Fibroblast of skin of right biceps (primary cell): ENCODE data around the gene CC2D2A.

Source experiments
- DNase-seq: peaks from one replicate; pipeline ENCODE4 v3.0.0-alpha.2; 2013

The CC2D2A gene

DNA sequence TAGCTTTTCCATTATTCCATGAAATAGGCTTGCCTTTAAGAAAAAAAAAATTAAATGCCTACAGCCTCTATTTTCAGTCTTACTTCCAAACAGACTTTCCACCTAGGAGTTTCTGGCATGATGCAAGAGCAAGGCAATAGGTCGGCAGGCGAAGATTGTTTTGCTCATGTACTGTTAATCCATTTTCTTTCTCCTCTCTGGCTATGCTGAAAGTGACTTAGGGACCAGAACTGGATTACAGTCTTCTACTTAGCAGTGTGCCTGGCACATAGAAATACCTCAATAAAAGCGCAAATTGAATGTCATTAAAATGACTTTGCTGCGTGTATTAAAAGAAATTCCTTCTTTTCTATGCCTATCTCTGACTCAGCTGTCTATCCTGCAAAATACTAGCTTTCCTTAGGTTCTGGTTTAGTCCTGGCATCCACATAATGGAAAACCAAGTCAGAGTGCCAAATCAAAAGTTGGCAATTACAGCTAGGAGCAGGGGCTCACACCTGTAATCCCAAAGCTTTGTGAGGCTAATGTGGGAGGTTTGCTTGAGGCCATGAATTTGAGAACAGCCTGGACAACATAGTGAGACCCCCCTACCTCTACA is 51.9 kb downstream of the CC2D2A start:
- DNase-seq = peak; percentile 35

DNA sequence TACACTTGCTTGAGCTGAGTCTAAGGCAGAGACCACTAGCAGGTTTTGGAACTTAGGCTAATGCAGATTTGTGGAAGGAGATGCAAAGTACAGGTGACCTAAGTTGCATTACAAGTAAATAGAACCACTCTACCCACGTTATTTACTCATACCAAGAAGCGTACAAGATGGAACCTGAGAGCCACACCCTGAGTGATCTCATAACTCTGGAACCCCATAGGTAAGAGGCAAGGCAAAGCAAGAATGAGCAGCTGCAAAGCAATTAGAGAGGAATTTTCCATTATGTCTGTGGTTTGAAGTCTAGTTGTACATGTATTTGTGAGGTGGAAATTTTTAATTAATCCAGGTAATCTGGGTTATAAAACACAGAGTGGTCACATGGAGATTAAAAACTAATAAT is 55.4 kb downstream of the CC2D2A start:
- DNase-seq = no peak

DNA sequence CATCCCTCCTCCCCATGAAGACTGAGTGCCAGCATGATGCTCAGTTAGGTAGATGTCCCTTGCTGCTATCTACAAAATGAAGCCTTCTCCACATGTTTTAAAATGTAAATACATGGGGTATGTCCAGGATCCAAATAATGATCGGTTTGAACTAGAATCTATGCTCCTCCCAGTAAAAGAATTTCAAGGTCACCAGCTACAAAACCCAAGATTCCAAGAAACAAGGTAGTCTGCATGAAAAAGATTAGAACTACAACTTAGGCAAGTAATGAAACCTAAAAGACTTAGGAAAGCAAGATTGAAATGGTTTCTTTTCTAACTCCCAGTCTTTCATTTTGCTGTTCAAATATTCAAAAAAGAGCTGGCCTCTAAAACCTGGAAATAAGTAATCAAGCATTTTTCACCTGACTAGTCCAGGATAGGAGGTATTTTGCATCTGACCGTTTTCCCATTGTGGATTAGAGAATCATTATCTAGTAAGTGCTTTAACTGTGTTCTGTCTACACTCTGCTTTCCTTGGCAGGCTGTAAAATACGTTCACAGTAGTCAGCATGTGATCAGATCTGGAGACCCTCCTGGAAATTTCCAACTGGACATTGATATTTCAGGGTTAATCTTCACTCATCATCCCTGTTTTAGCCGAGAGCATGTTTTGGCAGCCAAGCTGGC is 57.4 kb downstream of the CC2D2A start:
- no peak for DNase-seq

DNA sequence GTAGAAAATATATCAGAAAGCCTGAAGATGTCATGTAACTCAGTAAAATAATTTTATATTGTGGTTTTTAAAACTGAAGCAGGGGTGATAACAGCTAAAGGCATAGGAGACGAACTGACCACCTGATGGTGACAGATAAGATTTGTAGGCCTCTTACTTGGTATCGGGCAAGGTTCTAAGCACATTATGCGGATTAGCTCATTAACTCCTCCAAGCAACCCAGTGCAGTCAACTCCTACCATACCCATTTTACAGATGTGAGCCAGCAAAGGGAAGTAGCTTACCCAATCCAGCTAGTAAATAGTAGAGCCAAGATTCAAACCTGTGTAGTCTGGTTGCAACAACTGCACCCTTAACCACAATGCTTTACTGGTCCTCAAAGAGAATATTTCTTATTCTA is 62.1 kb downstream of the CC2D2A start:
- DNase-seq = no peak

DNA sequence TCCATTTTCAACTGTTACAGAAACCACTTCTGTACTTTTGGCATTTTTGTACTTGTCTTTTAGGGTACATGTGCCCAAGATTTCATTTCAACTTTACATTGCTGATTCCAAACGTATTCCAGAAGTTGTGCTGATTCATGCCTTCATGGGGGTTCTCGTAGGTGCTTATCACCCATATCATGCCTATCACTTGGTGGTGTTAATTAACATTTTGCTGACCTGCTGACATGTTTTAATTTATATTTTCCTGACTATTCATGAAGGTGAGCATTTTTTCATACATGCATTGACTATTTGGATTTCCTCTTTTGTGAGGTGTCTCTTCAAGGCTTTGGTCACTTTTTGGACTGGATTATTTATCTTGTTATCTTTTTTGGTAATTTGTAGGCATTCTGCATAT is 64.1 kb downstream of the CC2D2A start:
- no peak for DNase-seq

DNA sequence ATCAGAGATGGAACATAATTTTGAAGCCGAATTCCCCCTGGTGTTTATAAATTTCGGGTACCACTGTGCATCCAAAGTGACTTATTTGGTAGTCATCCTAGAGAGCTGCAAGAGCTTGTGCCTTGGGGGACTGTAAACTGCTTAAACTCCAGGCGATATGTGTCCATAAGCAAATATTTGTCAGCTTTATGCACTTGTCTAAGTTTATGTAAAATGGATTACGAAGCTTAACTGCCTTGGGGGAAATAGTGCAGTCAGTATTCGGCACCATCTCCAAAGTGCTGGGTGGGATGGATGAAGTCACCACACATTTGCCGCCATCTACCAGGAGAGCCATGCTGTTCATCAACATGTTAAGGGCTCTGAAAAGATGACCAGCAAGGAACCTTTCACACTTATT is 65.9 kb downstream of the CC2D2A start:
- no peak for DNase-seq

DNA sequence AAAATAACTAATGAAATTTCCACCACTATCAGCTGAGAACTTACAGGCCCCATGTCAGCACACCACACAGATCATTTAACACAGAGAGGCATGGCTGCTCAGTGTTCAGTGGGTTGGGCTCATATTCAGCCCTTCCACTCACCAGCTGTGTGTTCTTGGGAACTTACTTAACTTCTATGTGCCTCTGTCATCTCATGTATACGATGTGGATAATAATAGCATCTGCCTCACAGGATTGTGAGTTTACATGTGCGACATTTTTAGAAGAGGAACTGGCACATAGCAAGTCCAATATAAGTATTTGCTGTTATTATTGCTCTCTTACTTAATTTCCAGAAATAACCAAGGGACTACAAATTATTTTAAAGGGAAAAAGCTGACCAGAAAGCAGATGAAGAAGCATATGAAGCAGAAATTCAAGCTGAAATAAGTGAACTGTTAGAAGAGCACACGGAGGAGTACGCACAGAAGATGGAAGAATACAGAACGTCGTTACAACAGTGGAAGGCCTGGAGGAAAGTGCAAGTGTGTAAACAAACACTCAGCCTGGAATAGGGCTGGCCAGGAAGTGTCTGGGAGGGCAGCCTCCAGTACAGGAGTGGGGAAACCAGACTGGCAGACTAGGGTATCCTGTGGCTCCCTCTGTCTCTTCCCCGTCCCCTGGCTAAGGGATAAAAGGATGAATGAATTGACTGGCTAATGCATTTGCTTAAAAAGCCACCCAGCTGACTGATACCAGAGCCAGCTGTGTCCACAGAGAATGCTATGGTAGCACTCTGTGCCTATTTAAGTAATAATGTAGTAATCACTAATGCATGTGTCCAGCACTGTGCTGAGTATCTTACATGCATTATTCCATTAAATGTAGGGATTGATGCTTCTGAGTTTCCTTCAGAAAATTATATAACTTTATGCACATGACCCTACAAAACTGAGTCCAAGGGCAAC is 67.1 kb downstream of the CC2D2A start:
- no peak for DNase-seq

DNA sequence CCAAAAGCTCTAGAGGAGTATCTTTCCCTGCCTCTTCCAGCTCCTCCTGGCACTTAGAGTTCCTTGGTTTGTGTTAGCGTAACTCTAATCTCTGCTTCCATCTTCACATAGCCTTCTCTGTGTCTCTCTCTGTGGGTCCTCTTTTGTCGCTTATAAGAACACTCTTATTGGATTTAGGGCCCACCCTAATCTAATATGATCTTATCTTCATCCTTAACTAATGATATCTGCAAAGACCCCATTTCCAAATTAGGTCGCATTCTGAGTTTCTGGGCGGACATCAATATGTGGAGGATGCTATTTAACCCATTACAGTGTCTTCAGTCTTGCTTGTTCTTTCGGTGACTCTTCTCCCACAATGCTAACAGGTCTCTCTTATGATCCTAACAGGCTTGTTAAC is 72.3 kb downstream of the CC2D2A start:
- no peak for DNase-seq

DNA sequence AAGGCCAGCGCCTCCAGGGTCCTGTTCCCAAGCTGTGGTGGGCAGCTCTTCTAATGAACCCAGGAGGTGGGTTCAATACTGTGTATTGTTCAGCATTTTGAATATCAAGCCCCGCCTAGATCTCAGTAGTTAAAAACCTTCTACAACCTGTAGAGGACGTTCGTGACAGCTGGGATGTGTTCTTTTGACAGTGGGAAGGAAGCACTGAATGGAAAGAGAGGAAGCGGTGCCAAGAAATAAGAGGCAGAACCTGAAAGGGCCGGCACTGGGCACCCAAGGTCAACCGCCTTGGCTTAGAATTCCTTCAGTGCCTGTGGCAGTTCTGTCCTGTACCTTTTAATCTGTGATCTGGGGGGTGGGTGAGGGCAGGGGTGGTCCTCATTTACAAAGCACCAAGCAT is 73.1 kb downstream of the CC2D2A start:
- DNase-seq = no peak

DNA sequence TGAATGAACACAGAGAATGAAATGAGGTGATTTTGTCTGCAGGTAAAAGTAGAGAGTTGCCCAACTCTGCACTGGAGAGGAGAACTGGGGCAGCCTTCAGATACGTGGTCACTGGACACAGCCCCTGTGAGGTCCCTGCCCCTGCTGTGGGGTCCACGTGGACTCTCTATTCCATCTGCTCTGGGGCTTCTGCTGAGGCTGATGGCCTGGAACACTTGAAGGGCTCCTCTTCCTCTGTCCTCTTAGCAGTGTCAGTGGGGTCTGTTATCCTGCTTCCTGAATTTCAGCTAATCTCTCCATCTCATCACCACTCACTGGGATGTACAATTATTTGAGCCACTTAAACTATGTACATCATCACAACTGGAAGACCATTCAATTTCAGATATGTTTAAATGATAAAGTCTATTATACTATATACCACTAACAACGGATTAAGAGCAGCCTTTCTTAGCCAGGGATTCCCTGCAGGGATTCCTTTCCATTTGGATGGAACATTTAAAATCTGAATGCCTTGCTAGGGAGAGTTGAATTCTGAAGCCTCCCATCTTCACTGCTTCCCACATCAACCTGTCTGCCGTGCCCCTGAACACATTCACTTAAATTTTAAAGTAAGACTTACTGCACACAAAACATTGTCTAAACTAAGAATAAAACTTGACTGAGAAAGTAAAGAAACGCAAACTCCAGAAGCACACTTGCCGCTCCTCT is 74.0 kb downstream of the CC2D2A start:
- DNase-seq = no peak

DNA sequence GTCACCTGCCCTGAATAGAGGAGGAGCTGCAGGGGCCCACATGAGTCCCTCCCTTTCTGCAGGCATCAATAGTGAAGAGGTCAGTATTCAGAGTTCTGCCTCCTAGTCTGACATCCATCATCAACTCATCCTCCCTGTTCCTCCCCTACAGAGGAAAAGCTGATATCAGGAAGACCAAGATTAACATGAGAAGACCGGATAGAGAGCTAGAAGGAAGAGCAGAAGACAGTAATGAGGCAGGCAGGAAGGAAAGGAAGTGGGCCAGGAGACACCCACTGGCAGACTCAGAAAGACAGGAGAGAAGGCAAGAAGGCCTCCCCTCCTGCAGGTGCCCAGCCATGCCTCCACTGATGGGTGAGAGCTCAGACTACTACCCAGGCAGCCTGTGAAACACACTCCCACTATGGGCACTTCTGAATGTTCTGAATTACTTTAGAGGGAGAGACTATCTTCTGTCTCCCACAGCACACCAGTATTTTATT is 74.6 kb downstream of the CC2D2A start:
- DNase-seq = no peak

DNA sequence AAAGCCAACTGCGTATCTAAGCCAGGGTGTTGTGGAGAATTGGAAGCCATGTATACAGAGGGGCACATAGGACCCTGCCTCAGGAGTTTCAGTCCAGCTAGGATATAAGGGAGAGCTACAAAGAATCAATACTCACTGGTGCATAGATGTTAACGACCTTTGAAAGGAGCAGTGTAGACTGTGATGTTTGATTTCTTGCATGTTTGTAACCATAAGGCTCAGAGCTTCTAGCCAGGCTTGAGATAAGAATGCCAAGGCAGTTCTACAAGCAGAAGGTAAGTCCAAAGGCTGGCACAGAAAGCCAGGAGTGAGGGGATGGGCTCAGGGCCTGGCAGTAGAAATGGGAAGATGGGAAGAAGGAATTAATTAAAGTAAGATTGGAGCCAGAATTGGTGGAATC is 75.7 kb downstream of the CC2D2A start:
- DNase-seq = no peak

DNA sequence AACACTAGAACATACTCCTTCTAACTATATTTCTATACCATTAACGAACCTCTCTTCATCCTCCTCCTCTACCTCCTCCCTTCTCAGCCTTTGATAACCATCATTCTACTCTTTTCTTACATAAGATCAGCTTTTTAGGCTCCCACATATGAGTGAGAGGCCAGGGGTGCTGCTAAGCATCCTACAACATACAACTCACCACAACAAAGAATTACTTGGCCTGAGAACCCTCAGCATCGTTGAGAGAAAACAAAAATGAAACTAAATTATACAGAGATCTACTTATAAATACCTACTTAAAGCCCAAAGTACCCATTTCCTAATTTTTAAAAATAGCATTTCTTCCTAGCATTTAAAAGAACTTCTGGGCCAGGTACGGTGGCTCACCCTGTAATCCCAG is 77.7 kb downstream of the CC2D2A start:
- no peak for DNase-seq

DNA sequence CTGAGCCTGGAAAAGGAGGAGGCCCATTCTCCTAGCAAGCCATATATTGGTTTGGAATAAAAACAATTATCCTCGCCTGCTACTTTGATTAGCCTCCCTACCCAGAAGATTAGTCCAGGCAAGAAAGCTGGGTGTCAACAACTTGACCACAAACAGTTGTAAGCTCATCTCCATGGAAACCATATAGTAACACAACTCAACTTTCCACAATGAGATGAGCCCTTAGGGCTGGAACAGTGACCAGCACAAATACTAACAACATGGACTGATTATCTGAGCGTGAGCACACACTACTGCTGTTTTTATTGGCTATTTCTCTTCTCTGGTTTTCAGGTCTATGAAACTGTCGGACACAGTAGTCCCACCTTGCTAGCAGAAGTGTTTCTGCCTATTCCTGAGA is 80.8 kb downstream of the CC2D2A start:
- DNase-seq = no peak

DNA sequence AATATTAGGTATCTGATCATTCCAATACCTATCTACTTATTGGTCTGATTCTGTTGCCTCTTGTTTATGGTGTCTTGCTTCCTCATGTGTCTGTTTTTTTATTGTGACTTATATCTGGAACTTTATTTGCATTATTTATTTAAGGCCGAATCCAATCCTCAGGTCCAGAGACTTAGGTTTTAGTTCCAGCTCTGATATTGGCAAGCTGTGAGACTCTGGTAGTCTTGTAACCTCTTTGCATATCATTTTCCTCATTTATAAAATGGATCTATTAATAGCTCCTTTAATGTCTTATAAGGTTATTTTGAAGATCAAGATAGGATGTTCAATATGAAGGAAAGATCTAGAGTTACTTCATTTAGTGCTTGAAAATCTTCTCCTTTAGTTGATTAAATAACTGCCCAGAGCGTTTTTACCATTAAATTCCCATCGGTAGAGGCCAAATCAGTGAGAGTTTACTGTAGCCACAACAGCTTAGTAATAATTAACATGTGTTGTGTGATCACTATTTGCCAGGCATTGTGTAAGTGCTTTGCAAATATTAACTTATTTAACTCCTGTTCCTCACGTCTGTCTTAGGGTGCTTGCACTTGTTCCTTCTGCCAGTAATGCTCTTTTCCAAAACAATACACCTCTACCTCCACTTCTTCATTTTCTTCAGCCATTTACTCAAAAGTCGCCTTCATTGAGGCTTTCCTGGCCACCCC is 82.2 kb downstream of the CC2D2A start:
- DNase-seq = no peak

DNA sequence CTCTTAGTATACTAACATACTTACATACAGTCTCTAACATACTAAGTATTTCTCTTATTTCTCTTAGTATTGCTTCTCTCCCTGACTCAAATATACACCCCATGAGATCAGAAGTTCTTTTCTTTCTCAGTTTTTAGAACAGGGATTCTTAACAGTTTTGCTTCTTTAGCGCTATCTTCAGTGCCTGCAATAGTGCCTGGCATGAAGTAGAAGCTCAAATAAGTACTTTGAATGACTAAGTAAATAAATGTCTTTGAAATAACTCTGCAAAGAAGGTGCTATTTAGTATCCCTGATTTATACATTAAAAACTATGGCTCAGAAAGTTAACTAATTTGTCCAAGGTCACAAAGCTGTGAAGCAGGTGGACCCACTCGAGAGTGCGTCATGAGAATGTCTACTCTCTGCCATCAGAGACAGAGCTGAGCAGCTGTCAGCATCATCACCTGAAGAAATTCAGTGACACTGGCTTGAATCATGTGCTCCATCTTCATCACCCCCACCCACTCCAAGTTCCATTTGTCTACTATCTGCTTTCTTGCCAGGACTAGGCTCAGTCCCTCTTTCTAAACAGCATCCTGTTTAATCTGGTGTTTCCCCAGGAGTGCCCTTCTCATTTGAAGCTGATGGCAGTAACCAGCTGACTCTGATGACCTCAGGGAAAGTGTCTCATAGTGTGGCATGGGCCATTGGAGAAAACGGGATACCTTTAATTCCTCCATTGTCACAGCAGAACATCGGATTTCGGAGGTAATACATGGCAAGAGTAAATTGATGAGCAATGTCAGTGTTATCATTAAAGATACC is 83.1 kb downstream of the CC2D2A start:
- DNase-seq = no peak

DNA sequence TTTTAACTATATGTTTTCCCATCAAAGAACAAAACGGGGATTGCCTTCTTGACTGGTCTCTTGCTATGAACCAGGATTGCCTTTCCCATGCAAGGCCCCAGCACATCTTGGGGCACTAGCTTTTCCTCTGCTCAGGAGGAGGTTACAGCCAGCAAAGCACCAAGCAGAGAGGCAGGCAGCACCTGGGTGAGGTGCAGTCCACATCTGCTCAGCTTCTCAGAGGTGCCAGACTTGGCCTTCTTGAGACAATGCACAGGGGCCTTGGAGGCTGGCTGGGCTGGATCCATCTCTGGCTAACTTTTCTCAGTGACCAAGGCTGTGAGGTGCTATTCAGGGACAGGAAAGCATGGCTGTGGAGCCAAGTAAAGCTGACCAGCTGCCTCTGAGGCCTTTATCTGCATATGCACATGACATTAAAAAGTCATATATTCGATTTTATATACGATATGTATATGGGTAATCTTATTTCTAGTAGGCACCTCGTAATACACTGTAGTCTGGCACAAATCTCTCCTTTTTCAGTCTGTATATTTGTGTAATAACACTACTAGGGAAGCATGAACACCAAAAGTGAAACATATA is 86.9 kb downstream of the CC2D2A start:
- DNase-seq = no peak

DNA sequence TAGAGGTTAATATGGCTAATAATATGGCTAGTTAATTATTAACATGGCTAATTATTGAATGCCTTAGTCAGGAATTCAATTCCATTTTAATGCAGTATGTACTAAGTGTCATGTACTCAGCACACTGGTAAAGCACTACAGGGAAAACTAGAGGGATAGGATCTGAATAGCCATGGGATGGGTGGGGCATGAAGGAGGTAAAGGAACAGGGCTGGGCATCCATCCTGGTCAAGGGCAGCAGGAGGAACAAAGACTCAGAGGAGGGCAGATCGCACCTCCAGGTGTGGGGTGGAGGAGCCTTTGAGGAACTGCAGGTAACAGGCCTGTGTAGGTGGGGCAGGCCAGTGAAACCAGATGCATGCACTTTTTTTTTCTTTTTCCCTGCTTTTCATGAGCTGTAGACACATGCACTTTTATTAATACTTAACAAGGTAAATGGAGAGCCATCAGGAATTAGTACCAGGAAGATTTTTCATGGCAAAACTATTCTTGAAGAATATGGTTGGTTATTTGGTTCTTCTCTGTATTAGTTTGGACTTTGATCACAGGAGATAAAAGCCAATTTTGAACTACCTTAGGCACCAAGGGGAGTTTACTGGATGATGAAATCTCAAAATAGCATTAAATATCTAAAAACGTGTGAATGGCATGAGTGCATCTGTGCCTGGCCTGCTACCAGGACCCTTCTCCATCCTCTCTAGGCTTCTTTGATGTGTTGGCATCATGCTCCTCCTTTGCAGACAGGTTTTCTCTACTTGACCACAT is 88.3 kb downstream of the CC2D2A start:
- DNase-seq = no peak

DNA sequence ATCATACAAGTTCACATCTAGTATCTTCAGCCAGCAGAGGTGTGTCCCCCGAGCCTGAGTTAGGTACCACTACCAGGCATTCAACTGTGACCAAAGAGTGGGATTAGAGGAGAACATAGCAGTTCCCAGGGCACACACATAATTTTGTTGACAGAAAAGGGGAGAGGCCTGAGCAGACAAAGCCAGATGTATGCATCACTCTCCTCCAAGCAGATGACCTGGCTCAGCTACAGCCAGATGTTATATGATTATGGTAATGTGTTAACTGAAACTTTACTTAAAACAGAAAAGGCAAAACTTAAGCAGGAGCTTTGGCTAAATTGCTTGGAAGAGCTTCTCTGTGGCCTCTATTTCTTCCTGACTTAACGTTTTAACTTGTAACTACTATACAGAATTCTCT is 88.9 kb downstream of the CC2D2A start:
- no peak for DNase-seq

DNA sequence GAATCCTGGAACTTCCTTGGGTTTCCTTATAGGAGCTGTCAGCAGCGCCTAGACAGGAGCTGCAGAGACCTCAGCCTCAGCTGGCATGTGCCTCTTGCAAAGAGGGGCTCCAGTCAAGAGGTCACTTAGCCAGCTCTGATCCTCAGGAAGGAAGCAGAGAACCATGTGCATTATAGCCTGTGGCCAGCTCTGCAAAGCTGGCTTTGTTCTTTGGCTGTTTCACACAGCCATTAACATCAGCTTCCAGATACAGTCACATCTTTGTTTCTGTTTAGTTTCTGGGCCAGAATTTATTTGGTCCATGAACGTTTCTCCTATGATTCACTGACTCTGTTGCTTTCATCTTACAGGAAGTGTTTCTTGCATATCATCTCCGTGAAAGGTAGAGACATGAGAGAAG is 92.4 kb downstream of the CC2D2A start:
- no peak for DNase-seq

DNA sequence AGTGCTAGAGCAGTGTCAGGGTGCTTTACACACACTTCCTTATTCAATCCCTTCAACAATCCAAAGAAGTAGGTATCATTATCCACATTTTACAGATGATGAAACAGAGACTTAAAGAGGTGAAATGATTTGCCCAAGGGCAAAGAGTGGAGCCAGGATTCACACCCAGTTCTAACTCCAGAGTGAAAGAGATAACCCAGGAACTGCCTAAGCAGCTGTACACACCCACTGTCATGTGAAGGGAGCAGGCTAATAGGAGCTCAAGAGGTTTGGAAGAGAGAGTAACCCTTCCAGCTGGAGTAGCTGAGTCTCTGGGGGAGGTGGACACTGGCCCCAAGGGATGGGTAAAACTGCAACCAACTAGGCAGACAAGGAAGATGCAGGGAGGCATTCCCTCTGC is 92.9 kb downstream of the CC2D2A start:
- DNase-seq = no peak
